Activated T-cell treated with anti-CD3 and anti-CD28 coated beads for 24 hours (primary cell): ENCODE data around the gene ADAMTS17.
"Not testable (repeated sequence)": the region's sequence is repeated elsewhere in the genome, so short reads cannot be mapped to it uniquely, and the experiment has no call there.

ENCODE experiments used
- DNase-seq: peaks from one replicate; pipeline ENCODE4 v3.0.0-alpha.2; 2020; ENCODE audit warnings: low read depth

ADAMTS17 gene

DNA sequence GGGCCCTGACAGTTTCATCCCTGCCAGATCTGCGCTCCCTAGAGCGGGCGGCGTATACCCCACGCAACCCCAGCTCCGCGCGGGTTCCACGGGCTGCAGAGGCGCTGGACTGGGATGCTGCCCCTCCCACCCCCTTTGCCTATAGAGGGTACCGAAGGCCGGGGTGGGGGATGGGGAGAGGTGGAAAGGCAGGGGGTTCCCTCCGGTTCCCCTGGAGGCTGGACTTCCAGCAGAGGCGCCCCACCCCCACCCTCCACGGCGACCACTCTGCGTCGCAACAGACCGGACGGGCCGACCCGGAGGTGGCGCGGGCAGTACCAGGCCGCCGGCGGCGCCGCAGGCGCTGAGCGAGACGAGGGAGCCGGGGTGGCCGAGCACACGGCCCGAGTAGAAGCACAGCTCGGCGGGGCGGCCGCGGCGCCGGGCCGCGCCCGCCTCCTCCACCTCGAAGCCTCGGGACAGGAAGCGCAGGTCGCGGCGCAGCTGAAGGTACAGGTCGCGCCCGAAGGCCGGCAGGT lies 995 bp downstream of the ADAMTS17 start:
- DNase-seq, result no peak

DNA sequence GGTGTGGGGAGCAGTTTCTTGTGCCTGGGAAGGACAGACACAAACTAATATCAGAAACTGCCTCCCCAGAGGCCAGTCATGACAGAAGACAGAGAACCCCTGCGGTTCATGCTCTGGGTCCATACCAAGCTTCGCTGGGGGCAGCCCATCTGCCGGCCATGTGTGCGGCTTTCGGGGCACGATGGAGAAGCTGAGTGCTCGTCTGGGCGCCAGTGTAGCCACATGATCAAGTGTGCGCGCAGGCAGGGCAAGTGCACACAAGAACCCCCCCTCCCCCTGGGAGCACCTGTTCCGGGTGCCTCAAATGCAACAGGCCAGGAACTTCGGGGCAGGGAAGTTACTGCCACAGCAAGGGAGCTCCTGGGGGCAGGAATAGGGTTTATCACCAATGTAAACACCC lies 1.8 kb downstream of the ADAMTS17 start:
- DNase-seq, result no peak

DNA sequence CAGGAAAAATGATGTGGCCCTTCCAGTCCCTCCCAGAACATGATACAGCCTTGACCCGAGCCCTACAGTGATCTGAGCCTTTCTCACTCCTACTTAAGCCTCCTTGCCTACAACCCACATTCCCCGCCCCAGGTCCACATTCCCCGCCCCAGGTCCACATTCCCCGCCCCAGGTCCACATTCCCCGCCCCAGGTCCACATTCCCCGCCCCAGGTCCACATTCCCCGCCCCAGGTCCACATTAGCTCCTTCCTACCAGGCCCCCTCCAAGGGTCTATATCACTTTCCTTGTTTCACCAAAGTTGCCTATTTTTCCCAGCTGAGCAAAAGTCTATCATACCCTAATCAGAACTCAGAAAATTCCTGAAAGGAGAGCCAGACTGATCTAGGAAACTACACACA lies 2.3 kb downstream of the ADAMTS17 start:
- DNase-seq, result not testable (repeated sequence)

DNA sequence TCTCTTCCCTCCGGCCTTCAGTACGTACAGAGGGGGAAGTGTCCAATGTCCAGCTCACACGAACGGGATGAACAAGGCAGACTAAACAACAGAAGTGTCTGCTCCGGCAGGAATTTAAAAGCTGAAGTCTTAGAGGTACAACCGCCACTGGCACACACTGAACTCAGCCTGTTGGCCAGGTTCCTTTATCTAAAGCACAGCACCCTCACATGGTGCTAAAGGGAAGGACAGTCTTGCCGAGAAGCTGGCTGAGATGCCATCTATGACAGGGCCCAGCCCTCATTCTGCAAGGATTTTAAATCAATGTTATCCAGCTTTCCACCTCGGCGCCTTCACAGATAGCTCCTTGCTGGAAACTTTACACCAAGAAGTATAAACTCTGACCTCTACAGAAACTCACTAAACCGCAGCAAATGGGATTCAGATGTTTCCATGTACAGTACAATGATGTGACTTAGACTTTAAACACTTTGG lies 2.8 kb downstream of the ADAMTS17 start:
- peak; percentile 38 for DNase-seq

DNA sequence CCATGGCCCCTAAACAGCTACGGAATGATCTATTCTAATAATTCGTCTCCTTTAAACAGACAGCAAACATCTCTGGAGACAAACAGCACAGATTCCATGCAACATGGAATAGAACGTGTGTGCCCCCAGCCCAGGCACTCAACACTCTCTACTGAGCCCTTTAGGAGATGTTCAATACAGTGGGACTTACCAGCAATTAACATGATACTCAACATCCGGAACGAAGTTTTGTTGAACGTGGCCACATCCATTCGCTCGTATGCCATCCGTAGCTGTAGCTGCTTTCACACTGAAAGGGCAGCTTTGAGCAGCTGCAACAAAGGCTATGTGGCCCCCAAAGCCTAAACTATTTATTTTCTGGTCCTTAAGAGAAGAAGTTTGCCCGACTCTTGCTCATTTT lies 3.5 kb downstream of the ADAMTS17 start:
- no peak for DNase-seq

DNA sequence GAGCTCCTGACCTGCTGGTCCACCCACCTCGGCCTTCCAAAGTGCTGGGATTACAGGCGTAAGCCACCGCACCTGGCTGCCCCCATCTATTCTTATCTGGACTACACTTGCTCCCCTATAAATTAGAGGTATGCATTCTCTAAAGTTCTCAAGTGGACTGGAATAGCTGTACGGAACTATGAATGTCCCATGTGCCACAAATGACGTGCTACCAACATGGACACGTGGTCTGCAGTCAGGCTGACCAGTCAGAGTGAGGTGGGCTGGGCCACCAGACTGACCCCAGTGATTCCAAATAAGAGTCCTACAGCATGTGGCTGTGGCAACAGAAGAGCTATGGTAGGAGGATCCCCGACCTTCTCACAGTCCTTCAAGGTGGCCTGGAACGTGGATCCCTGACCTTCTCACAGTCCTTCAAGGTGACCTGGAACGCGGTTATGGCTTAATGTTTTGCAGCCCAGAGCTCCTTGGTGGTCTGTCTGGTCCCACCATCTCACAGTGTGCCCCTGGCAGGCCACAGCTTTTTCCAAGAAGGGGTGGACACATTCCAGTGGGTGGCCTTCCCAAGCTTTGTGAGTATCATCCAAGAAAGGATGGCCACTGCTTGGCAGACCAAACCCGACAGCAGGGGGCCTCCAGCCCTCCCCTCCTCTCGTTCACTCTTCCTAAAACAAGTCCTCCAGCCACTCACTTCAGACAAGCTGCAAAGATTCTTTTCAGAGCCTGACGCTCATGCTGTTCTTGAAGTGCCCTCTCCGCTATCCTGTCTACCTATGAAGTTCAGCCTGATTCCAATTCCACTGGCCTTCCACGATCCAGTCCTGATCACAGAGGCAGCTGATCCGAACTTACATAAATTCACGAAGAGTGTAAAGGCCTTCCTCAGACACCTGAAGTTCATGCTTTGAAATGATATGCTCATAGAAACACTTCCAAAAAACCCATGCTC lies 4.4 kb downstream of the ADAMTS17 start:
- no peak for DNase-seq

DNA sequence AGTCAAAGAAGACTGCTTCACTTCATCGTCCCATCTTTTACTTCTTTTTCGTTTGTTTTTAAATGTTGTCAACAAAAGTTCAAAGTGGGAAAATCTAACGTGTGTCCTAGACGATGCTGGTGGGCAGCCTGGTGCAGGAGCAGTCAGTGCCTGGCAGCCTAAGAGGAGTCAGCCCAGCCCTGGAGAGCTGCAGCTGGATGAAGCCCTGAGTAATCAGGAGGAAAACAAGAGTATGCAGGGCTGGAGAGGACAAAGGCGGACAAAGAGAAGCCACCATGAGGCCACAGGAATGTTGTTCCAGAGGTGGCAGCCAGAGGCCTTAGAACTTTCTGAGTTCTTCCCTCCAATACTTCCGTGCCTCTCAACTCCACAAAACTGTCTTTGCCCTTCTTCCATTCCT lies 5.7 kb downstream of the ADAMTS17 start:
- DNase-seq, result no peak

DNA sequence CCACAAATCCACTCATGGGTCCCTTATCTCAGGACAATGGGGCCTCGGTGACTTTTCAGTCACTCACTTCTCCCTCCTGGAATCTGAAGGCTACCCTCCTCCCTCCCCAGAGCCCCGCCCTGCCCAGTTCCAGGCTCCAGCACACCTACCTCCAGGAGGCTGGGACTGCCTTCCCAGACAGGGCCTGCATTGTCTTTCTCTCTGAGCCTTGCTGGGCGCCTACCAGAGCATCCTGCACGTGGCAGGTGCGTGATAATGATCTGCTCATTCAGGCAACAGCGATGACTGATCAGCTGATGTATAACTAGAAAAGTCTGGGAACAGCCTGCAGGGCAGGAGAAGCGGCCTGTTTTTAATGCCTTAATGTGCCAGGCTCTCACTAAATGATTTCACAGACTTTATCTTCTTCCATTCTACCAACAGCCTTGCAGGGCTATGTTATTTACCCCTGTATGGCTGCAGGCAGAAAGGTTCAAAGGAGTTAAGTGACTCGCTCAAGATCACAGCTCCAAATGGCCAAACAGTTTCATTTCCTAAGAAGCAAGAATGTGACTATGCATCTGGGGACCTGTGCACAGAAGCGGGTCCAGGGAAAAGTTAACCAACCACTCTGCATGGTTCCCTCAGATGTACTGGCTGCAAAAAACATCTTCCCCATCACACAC lies 6.3 kb downstream of the ADAMTS17 start:
- DNase-seq, result no peak

DNA sequence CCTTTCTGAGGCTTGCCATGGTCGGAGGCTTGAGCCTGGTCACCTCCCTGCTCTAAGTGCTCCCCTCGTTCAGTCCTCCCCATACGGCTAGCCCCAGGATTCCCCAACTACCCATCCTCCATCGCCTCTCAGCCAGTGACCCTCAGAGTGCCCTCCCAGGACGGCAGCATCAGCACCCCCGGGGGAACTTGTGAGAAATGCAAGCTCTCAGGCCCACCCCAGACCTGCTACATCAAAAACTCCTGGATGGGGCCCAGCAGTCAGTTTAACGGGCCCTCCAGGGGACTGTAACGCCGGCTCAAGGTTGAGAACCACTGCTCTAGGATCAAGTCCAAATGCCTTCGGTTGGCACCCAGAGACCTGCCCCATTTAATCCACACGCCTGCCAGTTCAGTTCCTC lies 6.9 kb downstream of the ADAMTS17 start:
- no peak for DNase-seq

DNA sequence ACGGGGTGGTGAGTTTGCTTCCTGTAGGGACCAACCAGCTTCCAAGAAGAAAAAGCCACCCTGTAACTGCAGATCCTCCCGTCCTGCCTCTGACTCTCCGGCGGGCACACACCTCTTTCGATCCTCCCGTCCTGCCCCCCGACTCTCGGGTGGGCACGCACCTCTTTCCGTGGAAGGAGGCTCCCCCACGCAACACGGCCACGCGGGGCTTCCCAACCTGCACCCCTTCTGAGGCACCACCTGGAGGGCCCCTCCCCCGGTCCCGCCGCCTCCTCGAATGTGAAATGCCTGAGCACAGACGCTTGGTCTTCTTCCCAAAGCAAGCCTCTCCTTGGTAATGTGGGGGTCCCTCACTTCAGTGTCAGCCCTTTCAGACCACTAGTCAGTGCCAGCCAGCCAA lies 7.3 kb downstream of the ADAMTS17 start:
- no peak for DNase-seq

DNA sequence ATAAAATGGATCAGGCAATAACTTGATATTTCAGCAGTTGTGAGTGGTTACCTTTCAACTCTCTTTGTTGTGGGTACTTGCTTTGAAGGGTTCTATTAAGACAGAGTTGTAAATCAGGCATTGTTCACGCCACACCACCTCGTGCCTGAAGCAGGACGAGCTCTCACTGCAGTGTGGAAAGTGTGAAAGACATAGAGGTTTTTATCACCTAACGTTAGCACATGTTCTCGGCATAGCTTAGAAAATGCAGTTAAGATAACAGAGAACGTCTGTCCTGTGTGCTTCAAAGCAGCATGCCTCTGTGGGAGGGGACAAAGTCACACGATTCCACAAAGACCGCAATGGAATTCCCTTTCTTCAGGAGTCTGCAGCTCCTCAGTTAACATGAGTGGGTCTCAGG lies 7.8 kb downstream of the ADAMTS17 start:
- no peak for DNase-seq

DNA sequence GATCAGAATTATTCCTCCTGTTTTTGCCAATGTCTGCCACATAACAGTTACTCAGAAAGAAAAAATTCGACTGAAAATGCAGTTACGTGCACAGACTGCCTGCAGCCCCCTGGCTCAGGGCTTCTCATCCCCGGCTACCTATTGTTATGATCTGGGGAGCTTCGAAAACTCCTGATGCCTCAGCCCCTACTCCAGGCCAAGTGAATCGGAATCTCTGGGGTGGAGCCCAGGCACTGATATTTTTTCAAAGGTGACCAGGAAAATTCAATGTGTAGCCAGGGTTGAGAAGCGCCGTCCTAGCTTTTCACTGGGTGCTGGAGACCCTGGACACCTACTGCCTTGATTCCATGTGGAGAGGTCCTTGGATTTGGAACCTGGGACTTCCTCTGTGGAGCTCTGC lies 8.5 kb downstream of the ADAMTS17 start:
- DNase-seq, result no peak

DNA sequence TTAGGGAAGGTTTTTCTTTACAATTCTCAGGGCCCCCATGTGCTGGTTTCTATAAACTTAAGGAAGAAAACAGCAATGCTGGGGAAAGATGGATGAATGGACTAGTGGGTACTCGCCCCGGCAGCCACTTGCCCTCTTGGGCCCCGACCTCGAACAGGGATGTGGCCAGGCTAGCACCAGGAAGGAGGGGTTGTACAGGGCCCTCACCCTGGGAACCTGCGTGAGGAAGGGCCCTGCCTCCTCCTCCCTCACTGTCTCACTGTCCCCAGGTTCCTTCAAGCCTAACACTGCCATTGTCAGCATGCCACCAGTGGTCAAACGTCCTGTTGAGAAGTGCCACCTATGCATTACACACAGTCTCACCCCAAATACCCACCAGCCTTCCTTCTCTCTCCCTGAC lies 9.1 kb downstream of the ADAMTS17 start:
- no peak for DNase-seq

DNA sequence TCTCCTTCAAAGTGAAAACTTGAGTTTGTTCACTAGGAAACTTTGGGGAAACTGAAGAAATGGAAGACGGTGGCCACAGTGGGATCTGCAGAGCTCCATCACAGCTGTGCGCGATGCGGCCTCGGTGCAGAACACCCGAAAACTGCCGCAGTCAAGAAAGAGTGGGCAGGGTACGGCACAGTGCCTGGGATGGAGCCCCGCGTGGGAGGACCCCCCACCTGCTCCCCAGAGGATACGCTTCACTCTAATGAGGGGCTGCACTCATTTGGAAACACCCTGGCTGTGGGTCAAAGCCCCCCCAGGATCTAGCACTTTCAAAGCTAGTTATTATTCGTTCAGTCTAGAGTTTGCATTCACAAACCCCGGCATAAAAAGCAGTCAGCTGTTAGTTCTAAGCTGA lies 9.5 kb downstream of the ADAMTS17 start:
- DNase-seq, result no peak

DNA sequence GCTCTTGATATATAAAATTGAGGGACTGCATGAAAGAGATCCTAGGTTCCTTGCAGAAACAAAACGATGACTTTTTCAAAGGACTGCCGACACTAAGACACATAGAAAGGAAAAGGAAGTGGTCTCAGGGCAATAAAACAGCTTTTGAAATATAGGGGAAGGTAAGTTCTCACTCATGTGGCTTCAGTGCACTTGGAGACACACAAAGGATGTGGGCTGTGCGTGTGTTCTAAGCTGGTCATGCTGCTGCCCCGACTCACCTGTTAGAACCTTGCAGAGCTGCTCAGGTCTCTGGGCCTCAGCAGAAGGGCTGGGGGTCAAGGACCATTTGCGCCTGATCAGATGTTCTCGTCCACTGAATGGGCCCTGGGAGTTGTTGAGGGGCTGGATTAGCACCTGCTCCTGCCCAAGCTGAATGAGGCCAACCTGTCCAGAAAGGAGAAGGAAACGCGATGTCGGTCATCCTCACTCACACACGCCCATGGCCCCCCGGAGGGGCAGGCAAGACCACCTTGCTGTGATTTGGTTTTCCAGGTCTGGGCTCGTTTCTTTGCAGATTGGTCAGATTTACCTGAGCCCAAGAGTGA lies 11.1 kb downstream of the ADAMTS17 start:
- no peak for DNase-seq

DNA sequence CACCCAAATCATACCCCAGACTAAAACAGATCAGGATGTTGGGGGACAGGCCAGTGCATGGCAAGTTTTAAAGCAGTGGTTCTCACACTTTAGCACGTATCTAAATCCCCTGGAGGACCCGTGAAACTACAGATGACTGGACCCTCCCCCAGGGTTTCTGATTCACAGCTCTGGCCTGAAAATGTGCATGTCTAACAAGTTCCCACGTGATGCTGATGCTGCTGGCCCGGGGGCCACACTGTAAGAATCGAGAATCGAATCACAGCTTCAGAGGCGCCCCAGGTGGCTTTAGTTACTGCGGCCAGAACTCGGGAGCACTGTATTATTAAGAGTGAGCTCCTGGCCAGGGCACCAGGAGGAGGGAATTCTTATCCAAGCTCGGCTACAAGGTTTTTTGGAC lies 11.6 kb downstream of the ADAMTS17 start:
- no peak for DNase-seq

DNA sequence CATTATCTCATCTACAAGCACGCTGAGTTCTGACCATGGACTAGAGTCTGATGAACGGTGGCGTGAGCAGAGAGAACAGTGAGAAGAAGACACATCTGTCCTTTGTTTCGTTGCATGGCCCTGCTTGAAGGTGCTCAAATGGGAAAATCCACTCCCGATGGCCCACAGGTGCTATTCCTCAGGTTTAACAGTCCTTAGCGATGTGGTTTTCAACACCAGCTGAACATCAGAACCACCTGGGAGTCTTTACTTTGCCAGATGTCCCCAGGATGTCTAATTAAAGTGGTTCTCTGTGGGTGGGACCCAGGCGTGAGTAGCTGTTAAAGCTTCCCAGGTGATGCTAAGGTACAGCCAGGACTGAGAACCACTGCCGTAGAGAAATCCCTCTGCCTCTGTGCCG lies 13.0 kb downstream of the ADAMTS17 start:
- no peak for DNase-seq

DNA sequence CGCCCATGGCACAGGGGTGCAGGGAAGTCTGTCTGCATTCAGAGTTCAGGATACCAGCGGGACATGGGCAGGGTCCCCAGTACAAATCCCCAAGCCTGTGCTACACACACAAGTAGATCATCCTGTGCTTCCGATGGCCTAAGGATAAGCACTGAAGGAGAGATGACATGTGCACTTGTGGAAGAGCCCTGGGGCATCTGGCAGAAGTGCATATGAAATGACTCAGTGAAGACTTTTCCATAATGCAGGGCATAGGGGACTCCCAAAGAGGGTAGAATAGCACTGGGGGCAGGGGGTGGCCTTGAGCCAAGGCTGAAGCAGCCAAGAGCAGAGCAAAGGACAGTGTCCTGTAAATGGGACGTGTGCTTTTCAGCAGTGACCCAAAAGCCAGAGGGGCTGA lies 22.9 kb downstream of the ADAMTS17 start:
- DNase-seq, result no peak

DNA sequence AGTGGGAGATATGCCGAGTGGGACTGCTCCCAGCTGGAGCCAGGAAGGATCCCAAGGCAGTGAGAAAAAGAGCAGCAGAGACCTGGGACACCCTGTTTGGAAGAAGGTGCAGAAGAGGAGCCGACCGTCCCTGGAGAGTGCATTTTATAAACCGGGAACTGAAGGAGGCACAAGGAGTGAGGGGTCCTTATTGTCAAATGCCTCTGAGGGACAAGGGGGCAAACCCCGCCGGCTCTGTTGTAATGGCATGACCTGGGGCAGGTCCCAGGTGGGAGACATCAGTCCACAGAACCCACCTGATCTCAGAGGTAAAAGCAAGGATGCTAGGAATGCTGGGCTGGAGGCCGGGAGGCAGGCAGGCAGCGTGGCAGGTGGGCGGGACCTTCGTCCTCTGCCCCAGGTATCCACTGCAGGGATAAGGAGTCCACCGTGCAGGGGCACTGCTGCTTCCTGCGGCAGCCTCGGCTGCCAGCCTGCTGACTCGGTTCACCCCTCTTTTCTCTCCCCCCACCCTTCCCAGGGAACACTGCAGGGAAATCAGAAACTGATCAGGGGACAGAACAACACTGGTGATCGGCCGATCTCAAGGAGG lies 26.9 kb downstream of the ADAMTS17 start:
- DNase-seq, result no peak

DNA sequence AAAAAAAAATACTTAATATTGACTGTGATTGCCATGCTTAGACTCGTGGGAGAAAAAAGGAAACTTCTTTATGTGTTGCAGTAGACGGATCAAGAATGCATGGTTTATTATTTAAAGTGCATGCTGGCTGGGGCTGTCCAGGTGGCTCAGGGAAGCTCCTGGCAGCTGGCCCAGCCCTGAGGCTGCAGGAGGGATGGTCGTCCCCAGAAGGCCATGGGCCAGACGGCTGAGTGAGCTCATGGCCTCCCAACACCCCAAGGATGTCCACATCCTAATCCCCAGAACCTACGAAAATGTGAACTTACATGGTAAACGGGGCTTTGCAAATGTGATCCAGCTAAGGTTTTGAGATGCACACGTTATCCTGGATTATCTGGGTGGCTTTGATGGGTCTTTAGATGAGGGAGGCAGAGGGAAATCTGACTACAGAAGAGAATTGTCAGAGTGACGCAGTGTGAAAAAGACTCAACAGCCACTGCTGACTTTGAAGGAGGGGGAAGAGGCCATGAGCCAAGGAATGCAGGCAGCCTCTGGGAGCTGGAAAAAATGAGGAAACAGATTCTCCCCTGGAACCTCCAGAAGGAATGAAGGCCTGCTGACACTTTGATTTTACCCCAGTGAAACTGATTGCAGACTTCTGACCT lies 29.8 kb downstream of the ADAMTS17 start:
- DNase-seq, result no peak

DNA sequence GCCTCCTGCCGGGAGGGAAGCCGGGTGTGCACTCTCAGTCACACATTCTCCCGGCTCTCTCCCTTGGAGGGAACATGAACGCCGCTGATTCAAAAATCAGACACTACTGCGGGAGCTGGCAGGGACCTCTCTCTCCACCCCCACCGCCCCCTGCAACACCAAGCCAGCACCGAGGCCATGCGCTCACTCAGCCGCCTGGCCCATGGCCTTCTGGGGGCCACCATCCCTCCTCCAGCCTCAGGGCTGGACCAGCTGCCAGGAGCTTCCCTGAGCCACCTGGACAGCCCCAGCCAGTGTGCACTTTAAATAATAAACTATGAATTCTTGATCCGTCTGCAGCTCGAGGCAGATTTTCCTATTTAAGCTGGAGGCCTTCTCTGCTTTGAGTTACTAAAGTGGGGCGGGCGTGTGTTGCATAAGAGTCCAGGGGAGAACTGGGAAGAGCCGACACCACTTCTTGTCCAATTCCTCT lies 30.6 kb downstream of the ADAMTS17 start:
- DNase-seq, result no peak
